ENCODE results near the gene PAPPA.

DNA sequence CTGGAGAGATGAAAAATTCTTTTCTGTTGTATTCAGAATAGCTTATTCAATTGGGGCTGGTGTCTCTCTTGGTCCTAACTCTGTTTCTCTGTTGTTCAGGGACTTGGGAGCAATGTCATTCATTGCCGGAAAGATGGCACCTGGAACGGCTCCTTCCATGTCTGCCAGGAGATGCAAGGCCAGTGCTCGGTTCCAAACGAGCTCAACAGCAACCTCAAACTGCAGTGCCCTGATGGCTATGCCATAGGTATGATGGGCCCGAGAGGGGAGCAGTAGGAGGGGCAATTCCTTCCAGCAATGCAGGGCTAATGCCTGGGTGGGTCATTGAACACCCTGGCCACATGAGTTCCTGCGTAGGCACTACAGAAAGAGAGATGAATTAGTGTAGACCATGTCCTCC, 208.9 kb downstream of the PAPPA start:
- TF ChIP-seq, protein P1, sequence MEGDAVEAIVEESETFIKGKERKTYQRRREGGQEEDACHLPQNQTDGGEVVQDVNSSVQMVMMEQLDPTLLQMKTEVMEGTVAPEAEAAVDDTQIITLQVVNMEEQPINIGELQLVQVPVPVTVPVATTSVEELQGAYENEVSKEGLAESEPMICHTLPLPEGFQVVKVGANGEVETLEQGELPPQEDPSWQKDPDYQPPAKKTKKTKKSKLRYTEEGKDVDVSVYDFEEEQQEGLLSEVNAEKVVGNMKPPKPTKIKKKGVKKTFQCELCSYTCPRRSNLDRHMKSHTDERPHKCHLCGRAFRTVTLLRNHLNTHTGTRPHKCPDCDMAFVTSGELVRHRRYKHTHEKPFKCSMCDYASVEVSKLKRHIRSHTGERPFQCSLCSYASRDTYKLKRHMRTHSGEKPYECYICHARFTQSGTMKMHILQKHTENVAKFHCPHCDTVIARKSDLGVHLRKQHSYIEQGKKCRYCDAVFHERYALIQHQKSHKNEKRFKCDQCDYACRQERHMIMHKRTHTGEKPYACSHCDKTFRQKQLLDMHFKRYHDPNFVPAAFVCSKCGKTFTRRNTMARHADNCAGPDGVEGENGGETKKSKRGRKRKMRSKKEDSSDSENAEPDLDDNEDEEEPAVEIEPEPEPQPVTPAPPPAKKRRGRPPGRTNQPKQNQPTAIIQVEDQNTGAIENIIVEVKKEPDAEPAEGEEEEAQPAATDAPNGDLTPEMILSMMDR (conservative IDR thresholded peaks at IDR 0.05; ENCODE audit: low read length) = no peak
- no peak for TF ChIP-seq EZH2phosphoT487 (IDR thresholded peaks at IDR 0.05; ENCODE audit: borderline replicate concordance, low read depth, low read length)
